ENCODE results near the gene ZNF664.

DNA sequence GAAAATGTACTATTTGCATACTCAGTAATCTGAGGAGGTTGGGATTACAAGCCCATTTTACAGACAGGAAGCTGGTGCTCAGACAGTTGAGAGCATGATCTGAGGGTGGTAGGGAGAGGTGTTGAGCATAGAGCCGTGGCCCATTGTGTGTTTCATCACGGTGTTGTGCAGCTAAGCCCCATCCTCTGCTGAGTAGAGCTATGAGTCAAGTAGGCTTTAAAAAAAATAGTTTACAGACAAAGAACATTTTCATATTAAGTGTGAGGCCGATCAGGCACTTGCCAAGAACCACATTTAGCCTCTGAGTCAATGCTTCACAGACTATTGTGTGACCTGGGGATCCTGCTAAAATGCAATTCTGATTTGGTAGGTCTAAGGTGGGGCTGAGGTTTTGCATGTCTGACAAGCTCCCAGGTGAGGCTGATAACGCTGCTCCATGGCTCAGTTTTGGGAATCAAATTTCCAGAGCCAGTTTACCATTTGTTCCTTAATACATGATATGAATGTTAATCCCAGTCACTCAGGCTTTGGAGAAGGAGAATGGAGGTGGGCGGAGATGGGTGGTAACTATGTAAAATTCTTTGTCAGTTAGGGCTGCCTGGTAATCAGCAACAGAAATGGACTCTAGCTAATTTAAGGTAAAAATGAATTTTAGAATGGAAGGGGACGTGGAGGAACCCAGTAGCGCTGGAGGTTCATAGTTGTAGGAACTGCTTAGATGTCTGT, 22.2 kb downstream of the ZNF664 start:
- TF ChIP-seq TAF1 (IDR thresholded peaks at IDR 0.05; ENCODE audit: borderline replicate concordance, low read depth, low read length) (no peak), POLR2A (IDR thresholded peaks at IDR 0.05; ENCODE audit: low read depth, low read length) (no peak), POLR2AphosphoS5 (IDR thresholded peaks at IDR 0.05; ENCODE audit: low read depth, low read length) (no peak)

Data from GM12892 (cell line).